ENCODE data around the gene CEP85L. TPM values are rescaled to one million over a fixed set of nuclear protein-coding genes. Genes with fewer than 3 reads are reported as not detected.

Gene CEP85L
- total RNA-seq, 1 experiment from 2014 or later, result 4.8 TPM

GRCh38 chr6:118589649-118590365 is 61.6 kb downstream of the CEP85L start:
- Histone ChIP-seq H2AFZ (ENCODE audit: low read length) (no peak overlapping the region), H3K9ac (ENCODE audit: low read length) (no peak overlapping the region), H3K27me3 (ENCODE audit: low read length) (no peaks in the 10 kb centered on the region), H3K4me1 (ENCODE audit: low read length) (peaks cover 7% of the 10 kb centered on the region), H3K9me3 (ENCODE audit: low read length) (peaks cover 3% of the 10 kb centered on the region; the same call in 1 of the 2 replicates), H3K27ac (ENCODE audit: low read length) (no peak overlapping the region), H4K20me1 (ENCODE audit: insufficient read depth, low read depth, low read length) (peaks cover 5% of the 10 kb centered on the region; the same call in 1 of the 2 replicates), H3K9me2 (replicated peaks; ENCODE audit: insufficient read depth, low read length) (no peaks in the 10 kb centered on the region), H3K4me3 (ENCODE audit: low read length) (no peak overlapping the region), H3K4me2 (ENCODE audit: low read depth, low read length, poor library complexity, severe bottlenecking) (no peak overlapping the region), H3K79me2 (ENCODE audit: low read length) (no peaks in the 10 kb centered on the region), H3K36me3 (ENCODE audit: insufficient read depth, low read length) (no peaks in the 10 kb centered on the region)
- DNase-seq, result no peak

- H3K9ac ChIP-seq (ENCODE audit: low read length), result no peak overlapping the region
- H2AFZ ChIP-seq (ENCODE audit: low read length), result no peak overlapping the region
- H3K27ac ChIP-seq (ENCODE audit: low read length), result no peak overlapping the region
- H3K36me3 ChIP-seq (ENCODE audit: insufficient read depth, low read length), result no peaks in the 10 kb centered on the region
- DNase-seq, result no peak
- H3K79me2 ChIP-seq (ENCODE audit: low read length), result no peaks in the 10 kb centered on the region
- H3K9me2 ChIP-seq (replicated peaks; ENCODE audit: insufficient read depth, low read length), result no peaks in the 10 kb centered on the region
- no peaks in the 10 kb centered on the region for H3K27me3 ChIP-seq (ENCODE audit: low read length)
- peaks cover 7% of the 10 kb centered on the region for H3K4me1 ChIP-seq (ENCODE audit: low read length)
- H4K20me1 ChIP-seq (ENCODE audit: insufficient read depth, low read depth, low read length), result peaks cover 5% of the 10 kb centered on the region
- H3K9me3 ChIP-seq (ENCODE audit: low read length), result peaks cover 3% of the 10 kb centered on the region; the same call in 1 of the 2 replicates
- H3K4me2 ChIP-seq (ENCODE audit: low read depth, low read length, poor library complexity, severe bottlenecking), result no peak overlapping the region
- no peak overlapping the region for H3K4me3 ChIP-seq (ENCODE audit: low read length)
Measured at GRCh38 chr6:118589186-118589585, 62.2 kb downstream of the CEP85L start.

GRCh38 chr6:118588626-118589025 is 62.8 kb downstream of the CEP85L start:
- peaks cover 7% of the 10 kb centered on the region for H3K4me1 ChIP-seq (ENCODE audit: low read length)
- no peaks in the 10 kb centered on the region for H3K9me2 ChIP-seq (replicated peaks; ENCODE audit: insufficient read depth, low read length)
- no peak for DNase-seq
- H3K9ac ChIP-seq (ENCODE audit: low read length), result no peak overlapping the region
- H3K4me3 ChIP-seq (ENCODE audit: low read length), result no peak overlapping the region
- no peak overlapping the region for H2AFZ ChIP-seq (ENCODE audit: low read length)
- no peak overlapping the region for H3K4me2 ChIP-seq (ENCODE audit: low read depth, low read length, poor library complexity, severe bottlenecking)
- H3K27me3 ChIP-seq (ENCODE audit: low read length), result no peaks in the 10 kb centered on the region
- H3K36me3 ChIP-seq (ENCODE audit: insufficient read depth, low read length), result no peaks in the 10 kb centered on the region
- H3K79me2 ChIP-seq (ENCODE audit: low read length), result no peaks in the 10 kb centered on the region
- H4K20me1 ChIP-seq (ENCODE audit: insufficient read depth, low read depth, low read length), result peaks cover 5% of the 10 kb centered on the region
- H3K9me3 ChIP-seq (ENCODE audit: low read length), result peaks cover 3% of the 10 kb centered on the region; the same call in 1 of the 2 replicates
- no peak overlapping the region for H3K27ac ChIP-seq (ENCODE audit: low read length)

GRCh38 chr6:118586746-118587485 is 64.5 kb downstream of the CEP85L start:
- Histone ChIP-seq H3K4me1 (ENCODE audit: low read length) (peaks cover 5% of the 10 kb centered on the region), H3K9me2 (replicated peaks; ENCODE audit: insufficient read depth, low read length) (no peaks in the 10 kb centered on the region), H4K20me1 (ENCODE audit: insufficient read depth, low read depth, low read length) (peaks cover 8% of the 10 kb centered on the region), H3K4me2 (ENCODE audit: low read depth, low read length, poor library complexity, severe bottlenecking) (no peak overlapping the region), H3K4me3 (ENCODE audit: low read length) (no peak overlapping the region), H3K9me3 (ENCODE audit: low read length) (peaks cover 3% of the 10 kb centered on the region; the same call in 1 of the 2 replicates), H3K27ac (ENCODE audit: low read length) (no peak overlapping the region), H3K79me2 (ENCODE audit: low read length) (no peaks in the 10 kb centered on the region), H3K36me3 (ENCODE audit: insufficient read depth, low read length) (no peaks in the 10 kb centered on the region), H3K9ac (ENCODE audit: low read length) (no peak overlapping the region), H3K27me3 (ENCODE audit: low read length) (no peaks in the 10 kb centered on the region), H2AFZ (ENCODE audit: low read length) (no peak overlapping the region)
- no peak for DNase-seq

GRCh38 chr6:118584911-118585310 is 66.5 kb downstream of the CEP85L start:
- Histone ChIP-seq H3K9me3 (ENCODE audit: low read length) (peaks cover 3% of the 10 kb centered on the region; the same call in 1 of the 2 replicates), H2AFZ (ENCODE audit: low read length) (no peak overlapping the region), H3K9me2 (replicated peaks; ENCODE audit: insufficient read depth, low read length) (no peaks in the 10 kb centered on the region), H3K79me2 (ENCODE audit: low read length) (no peaks in the 10 kb centered on the region), H4K20me1 (ENCODE audit: insufficient read depth, low read depth, low read length) (peaks cover 8% of the 10 kb centered on the region), H3K27ac (ENCODE audit: low read length) (no peak overlapping the region), H3K4me3 (ENCODE audit: low read length) (no peak overlapping the region), H3K36me3 (ENCODE audit: insufficient read depth, low read length) (no peaks in the 10 kb centered on the region), H3K4me2 (ENCODE audit: low read depth, low read length, poor library complexity, severe bottlenecking) (no peak overlapping the region), H3K9ac (ENCODE audit: low read length) (no peak overlapping the region), H3K27me3 (ENCODE audit: low read length) (no peaks in the 10 kb centered on the region), H3K4me1 (ENCODE audit: low read length) (no peaks in the 10 kb centered on the region)
- DNase-seq, result no peak

GRCh38 chr6:118581489-118581959 is 69.9 kb downstream of the CEP85L start:
- H3K9ac ChIP-seq (ENCODE audit: low read length), result no peak overlapping the region

GRCh38 chr6:118580585-118581419 is 70.6 kb downstream of the CEP85L start:
- H3K4me1 ChIP-seq (ENCODE audit: low read length), result no peaks in the 10 kb centered on the region
- peaks cover 10% of the 10 kb centered on the region for H3K9me3 ChIP-seq (ENCODE audit: low read length)
- no peak overlapping the region for H3K4me3 ChIP-seq (ENCODE audit: low read length)
- H4K20me1 ChIP-seq (ENCODE audit: insufficient read depth, low read depth, low read length), result peaks cover 8% of the 10 kb centered on the region
- no peak overlapping the region for H3K27ac ChIP-seq (ENCODE audit: low read length)
- DNase-seq, result peak; percentile 86
- no peaks in the 10 kb centered on the region for H3K79me2 ChIP-seq (ENCODE audit: low read length)
- no peaks in the 10 kb centered on the region for H3K9me2 ChIP-seq (replicated peaks; ENCODE audit: insufficient read depth, low read length)
- no peak overlapping the region for H3K4me2 ChIP-seq (ENCODE audit: low read depth, low read length, poor library complexity, severe bottlenecking)
- no peaks in the 10 kb centered on the region for H3K36me3 ChIP-seq (ENCODE audit: insufficient read depth, low read length)
- no peak overlapping the region for H3K9ac ChIP-seq (ENCODE audit: low read length)
- H3K27me3 ChIP-seq (ENCODE audit: low read length), result no peaks in the 10 kb centered on the region
- no peak overlapping the region for H2AFZ ChIP-seq (ENCODE audit: low read length)

More at GRCh38 chr6:118581489-118581959, 69.9 kb downstream of the CEP85L start:
- H3K4me1 ChIP-seq (ENCODE audit: low read length), result no peaks in the 10 kb centered on the region
- H3K4me3 ChIP-seq (ENCODE audit: low read length), result no peak overlapping the region
- no peak overlapping the region for H3K4me2 ChIP-seq (ENCODE audit: low read depth, low read length, poor library complexity, severe bottlenecking)
- no peaks in the 10 kb centered on the region for H3K79me2 ChIP-seq (ENCODE audit: low read length)
- H3K27me3 ChIP-seq (ENCODE audit: low read length), result no peaks in the 10 kb centered on the region
- no peaks in the 10 kb centered on the region for H3K9me2 ChIP-seq (replicated peaks; ENCODE audit: insufficient read depth, low read length)
- H3K36me3 ChIP-seq (ENCODE audit: insufficient read depth, low read length), result no peaks in the 10 kb centered on the region
- H3K27ac ChIP-seq (ENCODE audit: low read length), result no peak overlapping the region
- no peak for DNase-seq
- H4K20me1 ChIP-seq (ENCODE audit: insufficient read depth, low read depth, low read length), result peaks cover 8% of the 10 kb centered on the region
- H2AFZ ChIP-seq (ENCODE audit: low read length), result no peak overlapping the region
- H3K9me3 ChIP-seq (ENCODE audit: low read length), result peaks cover 8% of the 10 kb centered on the region; the same call in 1 of the 2 replicates
